ENCODE data around the gene MRPL34. TPM values are rescaled to one million over a fixed set of nuclear protein-coding genes. Genes with fewer than 3 reads are reported as not detected.

Gene MRPL34
- total and polyA plus RNA-seq, 4 donors = 23.3 to 301 (median 140) TPM

DNA sequence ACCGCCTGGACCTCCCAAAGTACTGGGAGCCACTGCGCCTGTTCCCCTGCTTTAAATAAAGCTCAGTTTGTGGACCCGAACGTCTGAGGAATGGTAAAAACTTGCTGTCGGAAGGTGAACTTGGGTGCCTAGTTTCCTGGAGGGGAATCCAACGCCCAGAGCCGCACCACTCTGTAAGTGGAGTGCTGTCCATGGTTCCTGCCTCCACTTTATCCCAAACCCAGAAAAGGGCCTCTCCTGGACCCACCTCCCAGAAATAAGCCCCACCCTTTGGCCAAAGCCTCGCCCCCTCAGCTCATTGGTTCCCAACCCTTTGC lies 26.6 kb downstream of the MRPL34 start (continued):
- TF ChIP-seq HNF4G (IDR thresholded peaks at IDR 0.05) = no peak
- no peak for TF ChIP-seq JUND (IDR thresholded peaks at IDR 0.05)

DNA sequence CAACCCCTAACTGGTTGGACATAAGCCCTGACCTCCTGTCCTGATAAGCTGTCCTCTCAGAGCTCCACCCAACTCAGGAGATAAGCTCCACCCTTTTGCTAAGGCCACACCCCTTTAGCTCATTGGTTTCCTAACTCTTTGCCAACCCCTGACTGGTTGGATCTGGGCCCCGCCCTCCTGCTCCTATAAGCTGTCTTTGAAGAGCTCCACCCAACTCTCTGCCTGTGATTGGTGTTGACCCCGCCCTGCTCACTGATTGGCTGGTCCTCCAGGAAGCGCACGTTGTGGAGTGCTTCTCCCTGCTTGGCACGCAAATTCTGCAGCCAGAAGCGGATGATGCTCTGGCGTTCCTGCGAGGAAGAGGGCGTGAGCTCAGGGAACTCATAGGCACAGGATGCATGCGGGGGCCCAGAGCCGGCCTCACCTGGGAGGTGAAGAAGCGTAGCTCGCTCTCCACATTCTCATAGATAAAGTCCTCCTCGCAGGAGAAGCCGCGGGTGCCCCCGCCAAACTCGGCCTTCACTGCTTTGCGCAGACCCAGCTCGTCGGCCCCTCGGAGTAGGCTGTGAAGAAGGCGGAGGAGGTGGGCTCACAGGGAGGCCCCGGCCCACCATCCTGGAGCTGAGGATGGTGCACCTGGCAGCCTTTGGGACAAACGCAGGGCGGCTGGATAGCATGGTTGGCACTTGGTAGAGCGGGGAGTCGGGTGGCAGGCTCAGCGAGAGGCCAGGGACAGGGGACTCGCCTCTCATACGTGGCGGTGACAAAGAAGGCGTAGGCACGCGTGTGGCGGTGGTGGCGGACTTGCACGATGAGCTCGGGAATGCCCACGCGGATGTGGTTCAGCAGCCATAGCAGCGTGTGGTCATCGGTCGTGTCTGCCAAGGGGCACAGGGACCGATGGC lies 27.3 kb downstream of the MRPL34 start:
- peak; percentile 30 for TF ChIP-seq SP1 (IDR thresholded peaks at IDR 0.05)
- no peak for TF ChIP-seq FOXA1 (IDR thresholded peaks at IDR 0.05)
- 97% methylated on average over 45 of the region's 45 CpGs for WGBS
- Histone ChIP-seq H3K4me3 (ENCODE audit: low read depth in 1 of 3, low read length in 3 of 3) (no peak overlapping the region), H3K27me3 (ENCODE audit: control insufficient read depth in 4 of 4, insufficient read depth in 4 of 4, low read length in 3 of 4) (no peaks in the 10 kb centered on the region), H3K36me3 (ENCODE audit: control insufficient read depth in 4 of 4, insufficient read depth in 3 of 4, low read depth in 1 of 4, low read length in 3 of 4) (no peaks in the 10 kb centered on the region), H3K9me3 (ENCODE audit: control insufficient read depth in 4 of 4, low read length in 3 of 4) (no peaks in the 10 kb centered on the region), H3K4me1 (ENCODE audit: control insufficient read depth in 4 of 4, insufficient read depth in 4 of 4, low read length in 3 of 4) (peaks cover 14 to 29% (median 21%) of the 10 kb centered on the region in 4 donors), H3K9ac (ENCODE audit: low read depth in 1 of 2, low read length in 2 of 2) (no peak overlapping the region), H3K27ac (ENCODE audit: low read depth in 1 of 2, low read length in 2 of 2) (no peak overlapping the region)
- DNase-seq (ENCODE audit: low spot score) = no peak

- no peak overlapping the region for H3K27ac ChIP-seq (ENCODE audit: low read depth in 1 of 2, low read length in 2 of 2)
- DNase-seq (ENCODE audit: low spot score) = no peak
- TF ChIP-seq RAD21 (IDR thresholded peaks at IDR 0.05) = no peak
- no peak for TF ChIP-seq FOXA2 (IDR thresholded peaks at IDR 0.05)
- no peak for TF ChIP-seq EGR1 (IDR thresholded peaks at IDR 0.05; ENCODE audit: low read depth in 2 of 2)
- TF ChIP-seq JUND (IDR thresholded peaks at IDR 0.05) = no peak
- TF ChIP-seq, protein P1, sequence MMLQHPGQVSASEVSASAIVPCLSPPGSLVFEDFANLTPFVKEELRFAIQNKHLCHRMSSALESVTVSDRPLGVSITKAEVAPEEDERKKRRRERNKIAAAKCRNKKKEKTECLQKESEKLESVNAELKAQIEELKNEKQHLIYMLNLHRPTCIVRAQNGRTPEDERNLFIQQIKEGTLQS (IDR thresholded peaks at IDR 0.05) = no peak
- no peak for TF ChIP-seq SP1 (IDR thresholded peaks at IDR 0.05)
- TF ChIP-seq REST (IDR thresholded peaks at IDR 0.05) = no peak
- TF ChIP-seq GABPA (IDR thresholded peaks at IDR 0.05 in 1 of 2, conservative IDR thresholded peaks at IDR 0.05 in 1 of 2) = no peak
- TF ChIP-seq, protein P2, sequence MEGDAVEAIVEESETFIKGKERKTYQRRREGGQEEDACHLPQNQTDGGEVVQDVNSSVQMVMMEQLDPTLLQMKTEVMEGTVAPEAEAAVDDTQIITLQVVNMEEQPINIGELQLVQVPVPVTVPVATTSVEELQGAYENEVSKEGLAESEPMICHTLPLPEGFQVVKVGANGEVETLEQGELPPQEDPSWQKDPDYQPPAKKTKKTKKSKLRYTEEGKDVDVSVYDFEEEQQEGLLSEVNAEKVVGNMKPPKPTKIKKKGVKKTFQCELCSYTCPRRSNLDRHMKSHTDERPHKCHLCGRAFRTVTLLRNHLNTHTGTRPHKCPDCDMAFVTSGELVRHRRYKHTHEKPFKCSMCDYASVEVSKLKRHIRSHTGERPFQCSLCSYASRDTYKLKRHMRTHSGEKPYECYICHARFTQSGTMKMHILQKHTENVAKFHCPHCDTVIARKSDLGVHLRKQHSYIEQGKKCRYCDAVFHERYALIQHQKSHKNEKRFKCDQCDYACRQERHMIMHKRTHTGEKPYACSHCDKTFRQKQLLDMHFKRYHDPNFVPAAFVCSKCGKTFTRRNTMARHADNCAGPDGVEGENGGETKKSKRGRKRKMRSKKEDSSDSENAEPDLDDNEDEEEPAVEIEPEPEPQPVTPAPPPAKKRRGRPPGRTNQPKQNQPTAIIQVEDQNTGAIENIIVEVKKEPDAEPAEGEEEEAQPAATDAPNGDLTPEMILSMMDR (IDR thresholded peaks at IDR 0.05; ENCODE audit: low read depth, low read length, missing input control) = no peak
- no peak for TF ChIP-seq FOXA1 (IDR thresholded peaks at IDR 0.05)
- H3K9ac ChIP-seq (ENCODE audit: low read depth in 1 of 2, low read length in 2 of 2) = peak overlapping the region in 1 of 2 donors; percentile 56
- WGBS = 50% methylated on average over 52 of the region's 52 CpGs
- no peaks in the 10 kb centered on the region for H3K36me3 ChIP-seq (ENCODE audit: control insufficient read depth in 4 of 4, insufficient read depth in 3 of 4, low read depth in 1 of 4, low read length in 3 of 4)
- peak overlapping the region; percentile 49 to 71 (median 63) for H3K4me3 ChIP-seq (ENCODE audit: low read depth in 1 of 3, low read length in 3 of 3)
- H3K27me3 ChIP-seq (ENCODE audit: control insufficient read depth in 4 of 4, insufficient read depth in 4 of 4, low read length in 3 of 4) = no peaks in the 10 kb centered on the region
- no peaks in the 10 kb centered on the region for H3K9me3 ChIP-seq (ENCODE audit: control insufficient read depth in 4 of 4, low read length in 3 of 4)
- peaks cover 13 to 34% (median 25%) of the 10 kb centered on the region in 4 donors for H3K4me1 ChIP-seq (ENCODE audit: control insufficient read depth in 4 of 4, insufficient read depth in 4 of 4, low read length in 3 of 4)
Observed at GRCh38 chr19:17333611-17334413, 28.1 kb downstream of the MRPL34 start.
